ENCODE results near the gene PDILT. TPM values are rescaled to one million over a fixed set of nuclear protein-coding genes. Genes with fewer than 3 reads are reported as not detected.
A peak's percentile ranks its signal among the peaks of the same experiment; 100 is the strongest.

The PDILT gene
- polyA plus RNA-seq, 1 donor from 2014 or later: not detected

DNA sequence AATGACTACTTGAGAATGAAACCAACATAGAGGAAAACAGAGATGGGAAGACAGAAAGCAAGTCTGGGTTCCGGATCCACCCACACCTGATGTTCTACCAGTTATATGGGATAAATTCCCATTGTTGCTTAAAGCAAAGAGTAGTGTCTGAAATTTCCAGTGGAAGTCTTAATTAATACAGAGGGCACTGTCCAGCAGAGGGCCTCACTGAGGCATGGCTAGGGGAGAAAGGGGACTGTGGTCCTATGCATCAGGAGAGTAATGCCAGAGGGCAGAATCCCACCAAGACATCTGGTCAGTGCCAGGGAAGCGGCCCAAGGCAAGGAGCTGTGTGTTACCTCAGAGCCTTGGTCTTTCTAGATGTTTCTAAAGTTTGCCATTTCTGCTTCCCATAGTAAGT is 44.5 kb downstream of the PDILT start:
- H3K4me1 Mint-ChIP-seq: no peaks in the 10 kb centered on the region
- no peaks in the 10 kb centered on the region for H3K36me3 Mint-ChIP-seq
- peaks cover 12% of the 10 kb centered on the region for H3K27me3 Mint-ChIP-seq
- no peak overlapping the region for H3K4me3 Mint-ChIP-seq
- peaks cover 0 to 4% (median 3%) of the 10 kb centered on the region in 3 donors for H3K9me3 Mint-ChIP-seq
- no peak overlapping the region for H3K27ac Mint-ChIP-seq

- Mint-ChIP-seq H3K9me3 (peaks cover 0 to 9% (median 4%) of the 10 kb centered on the region in 3 donors), H3K4me1 (no peaks in the 10 kb centered on the region), H3K36me3 (no peaks in the 10 kb centered on the region), H3K4me3 (no peak overlapping the region), H3K27me3 (peaks cover 9% of the 10 kb centered on the region), H3K27ac (no peak overlapping the region)
Observed at GRCh38 chr16:20355114-20355782, 49.3 kb downstream of the PDILT start.

- Mint-ChIP-seq H3K4me1 (no peaks in the 10 kb centered on the region), H3K4me3 (no peak overlapping the region), H3K9me3 (peaks cover 0 to 7% (median 2%) of the 10 kb centered on the region in 3 donors), H3K36me3 (no peaks in the 10 kb centered on the region), H3K27ac (no peak overlapping the region), H3K27me3 (peaks cover 10% of the 10 kb centered on the region)
Observed at GRCh38 chr16:20353379-20353778, 51.2 kb downstream of the PDILT start.

GRCh38 chr16:20352615-20353014 is 51.9 kb downstream of the PDILT start, which contains the start of gene UMOD:
UMOD (minus strand) TSS chr16:20352715; CDS start chr16:20350737, 1,978 bp downstream.
- Mint-ChIP-seq H3K4me3 (no peak within 1 kb of the TSS), H3K36me3 (no peaks in the 10 kb centered on the region), H3K27me3 (peaks cover 10% of the 10 kb centered on the region), H3K27ac (no peak within 1 kb of the TSS), H3K9me3 (peaks cover 0 to 7% (median 2%) of the 10 kb centered on the region in 3 donors), H3K4me1 (no peaks in the 10 kb centered on the region)

GRCh38 chr16:20349615-20350014 is 54.9 kb downstream of the PDILT start:
- peaks cover 3% of the 10 kb centered on the region for H3K27me3 Mint-ChIP-seq
- no peak overlapping the region for H3K27ac Mint-ChIP-seq

GRCh38 chr16:20348365-20349185 is 56.0 kb downstream of the PDILT start:
- H3K36me3 Mint-ChIP-seq: no peaks in the 10 kb centered on the region
- H3K27me3 Mint-ChIP-seq: peaks cover 3% of the 10 kb centered on the region
- no peak overlapping the region for H3K27ac Mint-ChIP-seq
- no peaks in the 10 kb centered on the region for H3K4me1 Mint-ChIP-seq
- no peak overlapping the region for H3K4me3 Mint-ChIP-seq
- no peaks in the 10 kb centered on the region for H3K9me3 Mint-ChIP-seq

More at GRCh38 chr16:20349615-20350014, 54.9 kb downstream of the PDILT start:
- no peaks in the 10 kb centered on the region for H3K4me1 Mint-ChIP-seq
- no peak overlapping the region for H3K4me3 Mint-ChIP-seq
- H3K9me3 Mint-ChIP-seq: peaks cover 0 to 2% (median 0%) of the 10 kb centered on the region in 3 donors
- H3K36me3 Mint-ChIP-seq: no peaks in the 10 kb centered on the region

DNA sequence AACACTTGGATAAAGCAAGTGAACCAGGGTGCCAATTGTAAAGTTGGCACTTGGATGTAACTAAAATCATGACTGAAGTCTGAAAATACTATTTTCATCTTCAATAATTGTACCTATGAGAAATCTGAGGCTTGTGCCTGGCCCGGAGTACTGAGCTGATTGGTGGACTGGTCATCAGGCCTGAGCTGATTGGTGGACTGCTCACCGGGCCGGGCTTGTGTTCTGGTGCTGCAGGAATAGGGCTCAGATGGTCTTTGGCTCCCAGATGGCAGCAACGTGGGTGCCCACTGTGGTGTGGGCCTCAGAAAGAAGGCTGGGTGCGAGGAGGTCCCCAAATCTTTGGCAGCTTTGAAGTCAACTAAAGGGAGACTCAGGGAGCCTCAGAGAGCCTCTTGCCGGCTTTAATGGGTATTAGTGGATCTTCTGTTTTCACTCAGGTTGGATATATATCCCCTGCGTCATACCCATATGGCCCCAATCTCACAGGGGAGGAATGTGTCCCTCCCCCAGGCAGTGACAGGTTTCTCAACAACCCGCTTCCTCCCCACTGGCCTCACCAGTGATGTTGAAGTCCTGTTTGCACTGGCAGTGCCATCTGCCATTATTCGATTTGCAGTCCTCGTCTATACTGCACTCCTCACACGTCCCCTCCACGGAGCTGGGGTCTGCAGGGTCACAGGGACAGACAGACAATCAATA is 56.7 kb downstream of the PDILT start:
- H3K27ac Mint-ChIP-seq: no peak overlapping the region
- peaks cover 3% of the 10 kb centered on the region for H3K27me3 Mint-ChIP-seq
- no peak overlapping the region for H3K4me3 Mint-ChIP-seq
- no peaks in the 10 kb centered on the region for H3K4me1 Mint-ChIP-seq
- no peaks in the 10 kb centered on the region for H3K36me3 Mint-ChIP-seq
- no peaks in the 10 kb centered on the region for H3K9me3 Mint-ChIP-seq

DNA sequence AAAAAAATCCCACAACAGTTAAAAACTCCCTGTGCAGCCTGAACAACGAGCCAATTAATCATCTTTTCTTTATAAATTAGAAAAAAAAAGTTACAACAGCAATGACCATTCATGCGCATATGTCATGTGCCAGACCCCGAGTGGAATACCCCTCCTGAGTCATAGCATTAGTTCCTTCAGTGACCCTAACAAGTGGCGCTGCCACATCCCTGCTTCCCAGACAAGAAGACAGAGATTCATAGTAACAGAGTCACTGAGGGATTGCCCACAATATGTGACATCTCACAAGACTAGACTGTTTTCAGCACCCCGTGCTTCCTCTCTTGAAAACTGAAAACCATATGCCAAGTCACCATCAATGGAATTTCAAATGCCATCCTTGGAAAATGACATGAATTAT is 59.9 kb downstream of the PDILT start:
- H3K27ac Mint-ChIP-seq: no peak overlapping the region
- peaks cover 3% of the 10 kb centered on the region for H3K27me3 Mint-ChIP-seq
- no peaks in the 10 kb centered on the region for H3K36me3 Mint-ChIP-seq
- no peaks in the 10 kb centered on the region for H3K9me3 Mint-ChIP-seq
- no peaks in the 10 kb centered on the region for H3K4me1 Mint-ChIP-seq
- no peak overlapping the region for H3K4me3 Mint-ChIP-seq

GRCh38 chr16:20339744-20340143 is 64.8 kb downstream of the PDILT start:
- Mint-ChIP-seq H3K27ac (no peak overlapping the region), H3K4me1 (no peaks in the 10 kb centered on the region), H3K9me3 (peaks cover 0 to 4% (median 0%) of the 10 kb centered on the region in 3 donors), H3K27me3 (peaks cover 11% of the 10 kb centered on the region), H3K4me3 (no peak overlapping the region), H3K36me3 (no peaks in the 10 kb centered on the region)

DNA sequence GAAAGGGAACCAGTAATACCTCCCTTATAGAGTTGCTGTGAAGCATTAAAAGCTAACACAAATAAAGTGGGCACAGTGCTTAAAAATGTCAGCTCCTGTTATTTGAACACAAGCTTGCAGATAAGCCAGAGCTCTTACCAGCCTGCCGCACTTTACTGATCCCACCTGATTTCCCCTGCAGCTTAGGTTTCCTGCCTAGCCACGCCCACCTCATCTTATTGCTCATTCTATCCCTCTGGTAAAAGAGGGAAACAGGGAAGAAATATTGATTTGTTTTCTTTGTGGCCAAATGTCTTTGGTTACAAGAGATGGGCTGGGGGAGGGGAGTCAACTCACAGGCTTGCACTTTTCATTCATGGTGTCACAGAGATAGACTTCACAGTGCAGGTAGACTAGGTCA is 67.6 kb downstream of the PDILT start:
- no peaks in the 10 kb centered on the region for H3K36me3 Mint-ChIP-seq
- H3K4me3 Mint-ChIP-seq: no peak overlapping the region
- no peaks in the 10 kb centered on the region for H3K4me1 Mint-ChIP-seq
- peaks cover 0 to 4% (median 0%) of the 10 kb centered on the region in 3 donors for H3K9me3 Mint-ChIP-seq
- peaks cover 11% of the 10 kb centered on the region for H3K27me3 Mint-ChIP-seq
- H3K27ac Mint-ChIP-seq: peak overlapping the region in 1 of 3 donors; percentile 69

DNA sequence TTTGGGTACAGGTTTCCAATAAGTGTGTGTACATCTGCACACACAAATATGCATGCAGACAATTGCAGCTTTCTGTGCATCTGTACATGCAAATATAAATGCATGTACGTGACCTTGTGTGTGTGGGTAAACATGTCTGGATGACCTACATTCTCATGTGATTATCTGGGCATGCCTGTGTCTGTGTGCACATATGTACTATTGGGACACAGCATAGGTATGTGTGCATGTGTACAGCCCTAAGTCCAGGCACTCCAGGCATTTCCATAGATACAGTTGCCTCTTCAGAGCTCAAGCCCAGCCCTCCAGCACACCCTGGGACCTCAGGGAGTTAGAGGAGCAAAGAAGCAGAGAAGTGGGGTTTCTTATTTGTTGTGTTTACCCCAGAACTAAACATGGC is 70.1 kb downstream of the PDILT start:
- peaks cover 0 to 6% (median 0%) of the 10 kb centered on the region in 3 donors for H3K9me3 Mint-ChIP-seq
- no peaks in the 10 kb centered on the region for H3K36me3 Mint-ChIP-seq
- no peaks in the 10 kb centered on the region for H3K4me1 Mint-ChIP-seq
- no peak overlapping the region for H3K27ac Mint-ChIP-seq
- no peak overlapping the region for H3K4me3 Mint-ChIP-seq
- peaks cover 11% of the 10 kb centered on the region for H3K27me3 Mint-ChIP-seq

- Mint-ChIP-seq H3K4me1 (no peaks in the 10 kb centered on the region), H3K27me3 (peaks cover 9% of the 10 kb centered on the region), H3K9me3 (peaks cover 0 to 6% (median 0%) of the 10 kb centered on the region in 3 donors)
Observed at GRCh38 chr16:20333120-20333519, 71.4 kb downstream of the PDILT start.

GRCh38 chr16:20332411-20332810 is 72.1 kb downstream of the PDILT start:
- Mint-ChIP-seq H3K4me1 (no peaks in the 10 kb centered on the region), H3K27me3 (peaks cover 6% of the 10 kb centered on the region), H3K36me3 (no peaks in the 10 kb centered on the region), H3K9me3 (peaks cover 0 to 6% (median 0%) of the 10 kb centered on the region in 3 donors), H3K27ac (no peak overlapping the region), H3K4me3 (no peak overlapping the region)

More at GRCh38 chr16:20333120-20333519, 71.4 kb downstream of the PDILT start:
- Mint-ChIP-seq H3K4me3 (no peak overlapping the region), H3K27ac (no peak overlapping the region), H3K36me3 (no peaks in the 10 kb centered on the region)

DNA sequence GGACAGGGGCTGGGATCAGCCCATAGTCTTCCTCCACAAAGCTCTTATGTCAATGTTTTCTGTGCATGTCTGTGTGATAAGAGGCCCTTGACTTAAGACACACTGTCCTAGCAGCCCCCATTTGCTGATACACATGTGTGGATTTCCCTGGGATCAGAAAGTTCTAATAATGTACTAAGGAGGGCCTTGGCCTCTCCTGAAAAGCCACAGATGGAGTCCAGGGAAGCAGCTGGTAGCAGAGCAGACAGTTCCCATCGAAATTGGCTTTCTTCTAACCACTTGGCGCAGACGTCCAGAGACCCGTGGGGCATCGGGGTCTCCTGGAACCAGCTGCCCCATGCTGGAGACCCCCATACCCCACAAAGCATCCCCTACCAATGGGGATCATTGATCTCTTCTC is 72.9 kb downstream of the PDILT start:
- Mint-ChIP-seq H3K27me3 (peaks cover 6% of the 10 kb centered on the region), H3K4me3 (no peak overlapping the region), H3K36me3 (no peaks in the 10 kb centered on the region), H3K9me3 (peaks cover 0 to 6% (median 0%) of the 10 kb centered on the region in 3 donors), H3K27ac (no peak overlapping the region), H3K4me1 (no peaks in the 10 kb centered on the region)
